RWPE2 (cell line): Measurements from ENCODE around the gene THSD7B.

Source experiments
- ATAC-seq: fragments of 200-7000 bp; cut with Tn5 transposase; 3 replicates; pipeline ENCODE4 v1.9.1; 2021; ENCODE audit warnings: low read depth
- DNase-seq: peaks from one replicate; pipeline ENCODE4 v3.0.0-alpha.2; 2020; ENCODE audit warnings: low spot score
- H3K27ac ChIP-seq: fragments of 450-650 bp; 2 replicates; pipeline ENCODE4 v1.5.1; 2017; ENCODE audit warnings: mild to moderate bottlenecking; ENCODE audit not compliant: poor library complexity, severe bottlenecking
- H3K27me3 ChIP-seq: fragments of 250-450 bp; sonication (Bioruptor Pico); 2 replicates; pipeline ENCODE4 v1.5.1; 2021; ENCODE audit warnings: mild to moderate bottlenecking, moderate library complexity; ENCODE audit not compliant: insufficient read depth, poor library complexity, severe bottlenecking
- H3K36me3 ChIP-seq: fragments of 250-450 bp; sonication (Bioruptor Pico); 2 replicates; pipeline ENCODE4 v1.5.1; 2020; ENCODE audit warnings: low read depth, mild to moderate bottlenecking, moderate library complexity
- H3K4me1 ChIP-seq: fragments of 250-450 bp; sonication (Bioruptor Pico); 2 replicates; pipeline ENCODE4 v1.5.1; 2021; ENCODE audit warnings: mild to moderate bottlenecking, moderate library complexity; ENCODE audit not compliant: insufficient read depth, poor library complexity, severe bottlenecking
- H3K4me3 ChIP-seq: fragments of 250-450 bp; sonication (Bioruptor Pico); 2 replicates; pipeline ENCODE4 v1.5.1; 2021; ENCODE audit warnings: mild to moderate bottlenecking, moderate library complexity; ENCODE audit not compliant: severe bottlenecking
- H3K9me3 ChIP-seq: fragments of 250-450 bp; sonication (Bioruptor Pico); 2 replicates; pipeline ENCODE4 v1.5.1; 2021; ENCODE audit warnings: mild to moderate bottlenecking, moderate library complexity; ENCODE audit not compliant: severe bottlenecking
- TF ChIP-seq, protein P1 (sequence below): fragments of 450-650 bp; IDR thresholded peaks from one replicate; pipeline ENCODE4 v1.5.1; 2017; ENCODE audit warnings: mild to moderate bottlenecking, moderate library complexity; ENCODE audit not compliant: poor library complexity, severe bottlenecking

Gene THSD7B

DNA sequence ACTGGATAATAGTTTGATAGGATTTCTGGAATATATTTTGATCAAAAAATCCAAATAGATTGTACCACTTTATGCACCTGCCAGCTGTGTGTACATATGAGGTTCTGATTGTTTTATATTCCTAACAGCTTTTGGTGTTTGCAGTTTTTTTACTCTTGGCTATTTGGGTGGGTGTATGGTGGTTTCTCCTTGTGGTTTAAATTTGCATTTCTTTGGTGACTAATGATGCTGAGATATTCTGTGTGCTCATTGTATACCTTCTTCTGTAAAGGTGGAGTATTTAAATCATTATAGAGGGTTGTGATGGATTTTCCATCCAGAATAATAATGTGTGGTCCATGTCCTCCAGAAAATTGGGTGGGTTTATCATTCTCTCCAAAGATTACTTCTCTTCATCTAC is 372.9 kb downstream of the THSD7B start:
- DNase-seq, result no peak
- ATAC-seq, result no peak

GRCh38 chr2:137151731-137152130 is 386.4 kb downstream of the THSD7B start:
- TF ChIP-seq, protein P1, sequence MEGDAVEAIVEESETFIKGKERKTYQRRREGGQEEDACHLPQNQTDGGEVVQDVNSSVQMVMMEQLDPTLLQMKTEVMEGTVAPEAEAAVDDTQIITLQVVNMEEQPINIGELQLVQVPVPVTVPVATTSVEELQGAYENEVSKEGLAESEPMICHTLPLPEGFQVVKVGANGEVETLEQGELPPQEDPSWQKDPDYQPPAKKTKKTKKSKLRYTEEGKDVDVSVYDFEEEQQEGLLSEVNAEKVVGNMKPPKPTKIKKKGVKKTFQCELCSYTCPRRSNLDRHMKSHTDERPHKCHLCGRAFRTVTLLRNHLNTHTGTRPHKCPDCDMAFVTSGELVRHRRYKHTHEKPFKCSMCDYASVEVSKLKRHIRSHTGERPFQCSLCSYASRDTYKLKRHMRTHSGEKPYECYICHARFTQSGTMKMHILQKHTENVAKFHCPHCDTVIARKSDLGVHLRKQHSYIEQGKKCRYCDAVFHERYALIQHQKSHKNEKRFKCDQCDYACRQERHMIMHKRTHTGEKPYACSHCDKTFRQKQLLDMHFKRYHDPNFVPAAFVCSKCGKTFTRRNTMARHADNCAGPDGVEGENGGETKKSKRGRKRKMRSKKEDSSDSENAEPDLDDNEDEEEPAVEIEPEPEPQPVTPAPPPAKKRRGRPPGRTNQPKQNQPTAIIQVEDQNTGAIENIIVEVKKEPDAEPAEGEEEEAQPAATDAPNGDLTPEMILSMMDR, result no peak
- no peak for ATAC-seq

More for the DNA sequence above, 372.9 kb downstream of the THSD7B start:
- no peaks in the 10 kb centered on the region for H3K36me3 ChIP-seq
- TF ChIP-seq, protein P1, result no peak
- H3K27me3 ChIP-seq, result no peaks in the 10 kb centered on the region
- no peak overlapping the region for H3K4me3 ChIP-seq
- no peaks in the 10 kb centered on the region for H3K4me1 ChIP-seq
- H3K27ac ChIP-seq, result no peak overlapping the region
- H3K9me3 ChIP-seq, result no peaks in the 10 kb centered on the region

GRCh38 chr2:137154946-137155345 is 389.6 kb downstream of the THSD7B start:
- Histone ChIP-seq H3K4me3 (no peak overlapping the region), H3K9me3 (no peaks in the 10 kb centered on the region), H3K36me3 (no peaks in the 10 kb centered on the region; the same call in 1 of the 2 replicates), H3K4me1 (peaks cover 14% of the 10 kb centered on the region), H3K27me3 (no peaks in the 10 kb centered on the region), H3K27ac (peak overlapping the region; percentile 46)
- DNase-seq, result no peak
- no peak for ATAC-seq
- TF ChIP-seq, protein P1, result no peak

More at GRCh38 chr2:137151731-137152130, 386.4 kb downstream of the THSD7B start:
- no peaks in the 10 kb centered on the region for H3K9me3 ChIP-seq
- H3K4me3 ChIP-seq, result no peak overlapping the region
- DNase-seq, result no peak
- no peak overlapping the region for H3K27ac ChIP-seq
- no peaks in the 10 kb centered on the region for H3K27me3 ChIP-seq
- peaks cover 14% of the 10 kb centered on the region for H3K4me1 ChIP-seq
- no peaks in the 10 kb centered on the region; the same call in 1 of the 2 replicates for H3K36me3 ChIP-seq

DNA sequence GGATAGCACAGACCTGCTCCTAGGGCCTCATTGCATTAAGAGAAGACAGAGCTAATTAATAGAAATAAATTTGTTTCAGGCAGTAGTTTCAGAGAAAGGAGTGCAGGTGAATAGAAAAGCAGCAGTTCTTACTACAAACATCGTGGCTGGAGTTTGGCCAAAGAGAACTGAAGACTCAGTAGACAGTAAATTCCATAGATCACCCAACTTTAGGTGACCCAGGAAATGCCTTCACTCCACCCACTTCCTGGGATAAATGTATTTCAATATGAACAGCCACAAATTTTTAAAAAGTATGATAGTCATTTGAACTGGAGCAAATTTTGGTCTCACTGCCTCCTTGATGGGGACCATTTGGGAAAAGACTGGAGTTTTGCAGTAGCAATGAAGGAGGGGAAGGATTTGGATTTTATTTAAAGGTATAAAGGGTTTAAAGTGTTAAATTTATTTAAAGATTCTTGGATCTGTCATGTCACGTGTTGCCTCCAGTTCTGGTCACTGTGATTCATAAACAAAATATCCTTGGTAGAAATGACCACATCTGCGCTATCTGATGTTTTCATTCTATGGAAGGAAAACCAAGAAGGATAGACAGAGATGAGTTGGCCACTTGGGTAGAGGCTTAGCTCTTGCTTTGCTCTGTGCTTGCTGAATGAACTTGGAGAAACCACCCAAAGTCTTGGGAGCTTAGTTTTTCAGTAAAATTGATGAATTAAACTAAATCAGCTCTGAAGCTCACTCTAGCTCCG is 390.2 kb downstream of the THSD7B start:
- H3K4me1 ChIP-seq, result peaks cover 14% of the 10 kb centered on the region
- DNase-seq, result no peak

More for the DNA sequence above, 390.2 kb downstream of the THSD7B start:
- no peaks in the 10 kb centered on the region for H3K9me3 ChIP-seq
- H3K36me3 ChIP-seq, result no peaks in the 10 kb centered on the region; the same call in 1 of the 2 replicates
- H3K27me3 ChIP-seq, result no peaks in the 10 kb centered on the region
- ATAC-seq, result peak; percentile 78
- TF ChIP-seq, protein P1, result no peak
- peak overlapping the region; percentile 46 for H3K27ac ChIP-seq
- no peak overlapping the region for H3K4me3 ChIP-seq
